PC-9 (cell line): ENCODE measurements around the gene KPNA1. TPM values are rescaled to one million over a fixed set of nuclear protein-coding genes. Genes with fewer than 3 reads are reported as not detected.

Experiments used
- BruUV-seq: library from RNA; stranded (reverse); fragments of 400-500 nt; replicated peaks from 2 replicates; lab custom pipeline; 2021; lab: Mats Ljungman, UMichigan
- CTCF ChIA-PET: fragments of 300-600 bp; sonication (Branson Sonifier 250); formaldehyde crosslinking; loops from one replicate; lab custom pipeline; 2022; ENCODE audit warnings: antibody characterized with exemption; lab: Charles Lee
- POLR2A ChIA-PET: fragments of 300-600 bp; sonication (Branson Sonifier 250); formaldehyde crosslinking; loops from one replicate; lab custom pipeline; 2022; ENCODE audit warnings: antibody characterized with exemption; ENCODE audit not compliant: unreplicated experiment; lab: Charles Lee
- DNase-seq, 2 experiments: peaks; one replicate each; pipeline versions ENCODE4 v3.0.0 to v3.0.0-alpha.2; 2015 to 2022; ENCODE audit warnings: mixed read lengths in 1 of 2
- H2AFZ ChIP-seq: fragments of 200-600 bp; sonication (generic); 2 replicates; pipeline ENCODE4 v1.8.1; 2017; ENCODE audit warnings: antibody characterized with exemption
- H3F3A ChIP-seq: fragments of 200-600 bp; sonication (generic); 2 replicates; pipeline ENCODE4 v1.8.1; 2017; ENCODE audit warnings: antibody characterized with exemption, mild to moderate bottlenecking, low read depth; ENCODE audit not compliant: insufficient read depth
- H3K27ac ChIP-seq: fragments of 200-600 bp; sonication (generic); 2 replicates; pipeline ENCODE4 v1.6.1; 2016; ENCODE audit warnings: mixed run types
- H3K27me3 ChIP-seq: fragments of 200-600 bp; sonication (generic); 2 replicates; pipeline ENCODE4 v1.6.1; 2016; ENCODE audit warnings: low read depth, mixed run types; ENCODE audit not compliant: insufficient read depth
- H3K36me3 ChIP-seq: fragments of 200-600 bp; sonication (generic); 2 replicates; pipeline ENCODE4 v1.6.1; 2016; ENCODE audit warnings: low read depth, mixed run types
- H3K4me1 ChIP-seq: fragments of 200-600 bp; sonication (generic); replicated peaks from 2 replicates; pipeline ENCODE4 v1.6.1; 2016; ENCODE audit warnings: mixed run types; ENCODE audit not compliant: insufficient read depth
- H3K4me2 ChIP-seq: fragments of 200-600 bp; sonication (generic); 2 replicates; pipeline ENCODE4 v1.6.1; 2017; ENCODE audit warnings: mixed run types
- H3K4me3 ChIP-seq: fragments of 200-600 bp; sonication (generic); 2 replicates; pipeline ENCODE4 v1.6.1; 2016; ENCODE audit warnings: mixed run types
- H3K79me2 ChIP-seq: fragments of 200-600 bp; sonication (generic); 2 replicates; pipeline ENCODE4 v1.6.1; 2017; ENCODE audit warnings: low read depth, mixed run types
- H3K9me2 ChIP-seq: fragments of 200-600 bp; sonication (generic); 2 replicates; pipeline ENCODE4 v1.8.1; 2017; ENCODE audit warnings: mild to moderate bottlenecking; ENCODE audit not compliant: insufficient read depth
- H3K9me3 ChIP-seq: fragments of 200-600 bp; sonication (generic); 2 replicates; pipeline ENCODE4 v1.8.1; 2016; ENCODE audit warnings: low read depth; ENCODE audit not compliant: insufficient read depth
- H4K20me1 ChIP-seq: fragments of 200-600 bp; sonication (generic); 2 replicates; pipeline ENCODE4 v1.8.1; 2017; ENCODE audit not compliant: insufficient read depth
- CTCF ChIP-seq: fragments of 200-600 bp; sonication (generic); conservative IDR thresholded peaks from 2 replicates; pipeline ENCODE4 v1.6.1; 2017; ENCODE audit warnings: mixed run types, antibody characterized with exemption, mild to moderate bottlenecking, moderate library complexity
- EZH2 ChIP-seq: fragments of 200-600 bp; sonication (generic); IDR thresholded peaks from 2 replicates; pipeline ENCODE4 v1.8.0; 2017; ENCODE audit warnings: antibody characterized with exemption, low read depth
- intact Hi-C: fragments of 100-400 bp; cut with micrococcal nuclease; formaldehyde crosslinking; loops from one replicate; pipeline ENCODE4 v1.10.0; 2022; ENCODE audit not compliant: unreplicated experiment
- total RNA-seq: library from RNA; stranded (reverse); gene quantifications from 2 replicates; pipeline ENCODE4 v1.2.3, GENCODE V29; 2021

Gene KPNA1
- total RNA-seq, 1 experiment from 2014 or later: 89.2 TPM

GRCh38 chr3:122538956-122539490 lies 24.3 kb upstream of the KPNA1 start:
- CTCF ChIA-PET: no interaction called here
- BruUV-seq: no TSS peak
- DNase-seq: no peak

DNA sequence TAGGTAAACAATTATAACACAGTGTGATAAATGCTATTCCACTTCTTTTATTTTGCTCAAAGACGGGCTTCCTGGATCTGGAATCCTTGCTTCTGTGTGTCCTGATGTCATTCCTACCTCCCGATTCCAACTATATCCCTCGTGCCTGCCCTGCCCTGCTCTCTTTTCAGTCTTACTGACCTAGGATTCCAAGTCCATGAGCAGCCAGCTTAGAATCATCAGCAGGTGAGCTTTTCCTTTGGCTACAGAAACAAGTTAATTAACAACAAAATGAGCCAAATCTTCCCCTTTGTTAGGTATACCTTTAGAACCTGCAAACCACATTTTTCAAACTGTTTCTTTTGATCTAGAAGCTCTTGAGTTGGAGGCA lies 21.9 kb upstream of the KPNA1 start:
- no peaks in the 10 kb centered on the region for H3K9me2 ChIP-seq
- no peak for TF ChIP-seq EZH2
- no peak for TF ChIP-seq CTCF
- no peaks in the 10 kb centered on the region for H4K20me1 ChIP-seq
- ChIA-PET POLR2A (no interaction called here), CTCF (no interaction called here)
- peaks cover 27% of the 10 kb centered on the region for H3K4me1 ChIP-seq
- H3K4me3 ChIP-seq: no peak overlapping the region
- no TSS peak for BruUV-seq
- no peak overlapping the region for H2AFZ ChIP-seq
- 0 out of 2 replicates have a peak, but pooled peaks cover 4% of the 10 kb centered on the region for H3K36me3 ChIP-seq
- H3K27me3 ChIP-seq: no peaks in the 10 kb centered on the region
- H3K27ac ChIP-seq: no peak overlapping the region
- intact Hi-C loops: no loop called here
- H3K9me3 ChIP-seq: no peaks in the 10 kb centered on the region
- no peaks in the 10 kb centered on the region for H3K79me2 ChIP-seq
- DNase-seq: no peak
- no peak overlapping the region for H3K4me2 ChIP-seq
- H3F3A ChIP-seq: peaks cover 27% of the 10 kb centered on the region

More at GRCh38 chr3:122538956-122539490, 24.3 kb upstream of the KPNA1 start:
- H3K27me3 ChIP-seq: no peaks in the 10 kb centered on the region
- TF ChIP-seq CTCF: no peak
- no peak for TF ChIP-seq EZH2
- H2AFZ ChIP-seq: no peak overlapping the region
- H3K9me3 ChIP-seq: no peaks in the 10 kb centered on the region; the same call in 1 of the 2 replicates
- no peak overlapping the region for H3K4me2 ChIP-seq
- intact Hi-C loops: no loop called here
- peaks cover 16% of the 10 kb centered on the region for H3F3A ChIP-seq
- POLR2A ChIA-PET: no interaction called here
- no peak overlapping the region for H3K27ac ChIP-seq
- no peaks in the 10 kb centered on the region for H3K9me2 ChIP-seq
- H3K4me1 ChIP-seq: peaks cover 12% of the 10 kb centered on the region
- no peaks in the 10 kb centered on the region for H3K79me2 ChIP-seq
- no peaks in the 10 kb centered on the region for H3K36me3 ChIP-seq
- no peak overlapping the region for H3K4me3 ChIP-seq
- no peaks in the 10 kb centered on the region for H4K20me1 ChIP-seq

DNA sequence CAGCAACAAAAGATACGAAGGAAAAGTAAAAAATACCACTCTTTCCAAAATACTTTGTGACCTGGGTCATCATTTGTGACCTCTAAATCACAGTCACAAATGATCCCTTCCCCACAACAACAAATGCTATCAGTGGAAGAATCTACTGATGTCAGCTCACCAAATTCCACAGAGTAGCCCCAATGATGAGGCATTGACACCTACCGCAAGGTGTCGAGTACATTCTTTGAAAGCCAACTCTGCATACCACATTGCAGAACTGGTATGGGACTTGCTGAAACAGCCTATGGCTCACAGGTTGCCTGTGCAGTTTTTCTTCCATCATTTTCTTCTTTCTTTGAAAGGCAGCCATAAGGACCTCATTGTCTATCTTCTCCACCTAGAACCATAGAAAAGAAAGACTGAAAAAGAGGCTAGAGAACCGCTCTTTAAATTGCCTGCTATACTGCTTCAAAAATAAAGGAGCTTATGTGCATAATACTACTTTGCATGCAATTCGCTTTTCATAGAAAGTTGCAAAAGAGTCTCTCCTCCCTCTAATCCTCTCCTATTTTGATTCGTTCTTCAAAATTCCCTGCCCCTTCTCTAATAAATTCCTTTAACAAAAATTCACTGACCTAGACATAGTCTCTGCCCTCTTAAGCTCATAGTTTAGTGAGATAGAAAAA lies 21.4 kb upstream of the KPNA1 start:
- no peak overlapping the region for H3K4me3 ChIP-seq
- peaks cover 27% of the 10 kb centered on the region for H3K4me1 ChIP-seq
- 0 out of 2 replicates have a peak, but pooled peaks cover 4% of the 10 kb centered on the region for H3K36me3 ChIP-seq
- TF ChIP-seq CTCF (no peak), EZH2 (no peak)
- no peak for DNase-seq
- ChIA-PET POLR2A (no interaction called here), CTCF (no interaction called here)
- no peaks in the 10 kb centered on the region for H3K79me2 ChIP-seq
- no peaks in the 10 kb centered on the region for H3K27me3 ChIP-seq
- no peak overlapping the region for H2AFZ ChIP-seq
- no peaks in the 10 kb centered on the region for H3K9me3 ChIP-seq
- no peak overlapping the region for H3K4me2 ChIP-seq
- H4K20me1 ChIP-seq: no peaks in the 10 kb centered on the region
- intact Hi-C loops: no loop called here
- peaks cover 27% of the 10 kb centered on the region for H3F3A ChIP-seq
- no peak overlapping the region for H3K27ac ChIP-seq
- BruUV-seq: no TSS peak
- no peaks in the 10 kb centered on the region for H3K9me2 ChIP-seq
